Sigmoid colon (tissue), 3 donors: Measurements from ENCODE around the gene PDGFRB.

ENCODE experiments used
- POLR2A ChIP-seq, 2 donors: fragments of 450-650 bp; IDR thresholded peaks; one replicate each; pipeline ENCODE4 v1.6.1; 2016; ENCODE audit warnings: antibody characterized with exemption in 2 of 2, mild to moderate bottlenecking in 2 of 2, moderate library complexity in 2 of 2
- TF ChIP-seq, protein P1 (sequence below), 4 experiments: fragments of 450-650 bp in 3 of 4; fragments of 200-600 bp in 1 of 4; IDR thresholded peaks; one replicate each; pipeline ENCODE4 v1.5.1; 2016 to 2019; ENCODE audit warnings: antibody characterized with exemption in 4 of 4, mild to moderate bottlenecking in 3 of 4, moderate library complexity in 2 of 4

DNA sequence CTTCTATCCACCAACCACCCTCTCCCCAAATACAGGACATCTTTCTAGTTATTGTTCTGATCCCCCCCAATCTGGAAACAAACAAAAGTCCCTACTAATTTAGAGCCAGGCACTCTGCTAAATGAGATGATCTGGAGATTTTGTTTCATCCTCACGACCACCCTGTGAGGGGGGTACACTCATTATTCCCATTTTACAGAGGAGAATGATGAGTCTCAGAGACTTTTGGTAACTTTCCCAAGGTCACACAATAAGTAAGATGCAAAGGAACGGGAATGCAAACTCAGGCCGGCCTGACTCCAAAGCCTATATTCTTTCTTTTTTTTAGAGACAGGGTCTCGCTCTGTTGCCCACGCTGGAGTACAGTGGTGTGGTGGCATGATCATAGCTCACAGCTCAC lies 9.4 kb downstream of the PDGFRB start:
- TF ChIP-seq, protein P1, sequence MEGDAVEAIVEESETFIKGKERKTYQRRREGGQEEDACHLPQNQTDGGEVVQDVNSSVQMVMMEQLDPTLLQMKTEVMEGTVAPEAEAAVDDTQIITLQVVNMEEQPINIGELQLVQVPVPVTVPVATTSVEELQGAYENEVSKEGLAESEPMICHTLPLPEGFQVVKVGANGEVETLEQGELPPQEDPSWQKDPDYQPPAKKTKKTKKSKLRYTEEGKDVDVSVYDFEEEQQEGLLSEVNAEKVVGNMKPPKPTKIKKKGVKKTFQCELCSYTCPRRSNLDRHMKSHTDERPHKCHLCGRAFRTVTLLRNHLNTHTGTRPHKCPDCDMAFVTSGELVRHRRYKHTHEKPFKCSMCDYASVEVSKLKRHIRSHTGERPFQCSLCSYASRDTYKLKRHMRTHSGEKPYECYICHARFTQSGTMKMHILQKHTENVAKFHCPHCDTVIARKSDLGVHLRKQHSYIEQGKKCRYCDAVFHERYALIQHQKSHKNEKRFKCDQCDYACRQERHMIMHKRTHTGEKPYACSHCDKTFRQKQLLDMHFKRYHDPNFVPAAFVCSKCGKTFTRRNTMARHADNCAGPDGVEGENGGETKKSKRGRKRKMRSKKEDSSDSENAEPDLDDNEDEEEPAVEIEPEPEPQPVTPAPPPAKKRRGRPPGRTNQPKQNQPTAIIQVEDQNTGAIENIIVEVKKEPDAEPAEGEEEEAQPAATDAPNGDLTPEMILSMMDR (IDR thresholded peaks at IDR 0.05), result no peak
- TF ChIP-seq POLR2A (IDR thresholded peaks at IDR 0.05), result no peak
